HUES64 (cell line): Measurements from ENCODE around the gene DEPDC1B.

Experiments
- H3K27ac ChIP-seq: 2 replicates; pipeline ENCODE4 v1.7.0; 2013; ENCODE audit warnings: low read depth, low read length, inconsistent platforms
- H3K27me3 ChIP-seq: 2 replicates; pipeline ENCODE4 v1.6.1; 2013; ENCODE audit warnings: mild to moderate bottlenecking, low read length; ENCODE audit not compliant: insufficient read depth
- H3K36me3 ChIP-seq: 2 replicates; pipeline ENCODE4 v1.6.1; 2013; ENCODE audit warnings: mild to moderate bottlenecking, low read length; ENCODE audit not compliant: insufficient read depth
- H3K4me1 ChIP-seq: 2 replicates; pipeline ENCODE4 v1.6.1; 2013; ENCODE audit warnings: mild to moderate bottlenecking, low read length, moderate library complexity; ENCODE audit not compliant: insufficient read depth
- H3K4me3 ChIP-seq: 2 replicates; pipeline ENCODE4 v1.5.1; 2013; ENCODE audit warnings: mild to moderate bottlenecking, low read length, moderate library complexity
- H3K9ac ChIP-seq: 2 replicates; pipeline ENCODE4 v1.6.1; 2013; ENCODE audit warnings: mild to moderate bottlenecking, low read depth, low read length
- H3K9me3 ChIP-seq: 2 replicates; pipeline ENCODE4 v1.6.1; 2013; ENCODE audit warnings: low read depth, low read length; ENCODE audit not compliant: insufficient read depth
- WGBS: fragments of 150-250, 120-280 bp; methylation state at CpG from one replicate; pipeline ENCODE4 v1.1.7; 2013; ENCODE audit warnings: missing lambda C conversion rate; 5-methylcytosine and 5-hydroxymethylcytosine counted together

The DEPDC1B gene

DNA sequence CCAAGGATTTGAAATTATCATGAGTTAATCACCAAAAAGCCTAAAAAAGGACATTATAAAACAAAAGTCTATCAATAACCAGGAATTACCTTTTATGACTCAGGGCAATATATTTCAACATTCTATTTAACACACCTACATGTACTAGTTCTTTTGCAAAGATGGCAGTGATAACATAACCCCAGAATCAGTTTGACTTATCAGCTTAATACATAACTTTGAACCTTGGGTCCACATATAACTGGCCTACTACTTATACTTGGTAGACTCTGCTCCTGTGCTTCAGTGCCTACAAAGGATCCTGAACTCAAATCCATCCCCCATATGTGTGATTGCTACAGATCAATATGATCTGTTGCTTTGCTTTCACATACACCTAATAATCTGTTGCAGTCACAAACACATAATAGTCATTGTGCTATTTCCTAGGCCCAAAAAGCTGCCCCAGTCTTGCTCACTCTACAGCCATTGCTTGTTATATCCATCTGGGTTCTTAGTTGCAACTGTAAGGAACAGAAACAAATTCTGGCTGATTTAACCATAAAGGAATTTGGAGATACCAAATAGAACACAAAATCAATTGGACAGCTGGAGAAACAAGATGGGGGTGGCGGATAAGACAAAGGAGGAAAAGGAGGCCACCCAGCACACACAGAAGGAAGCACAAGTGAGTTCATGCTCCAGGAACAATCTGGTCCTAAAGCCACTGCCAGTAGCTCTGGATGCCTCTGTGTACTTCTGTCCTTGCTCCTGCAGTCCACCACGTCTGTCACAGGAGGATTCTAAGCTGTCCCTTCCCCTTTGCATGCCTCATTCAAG is 25.5 kb downstream of the DEPDC1B start:
- peaks cover 6% of the 10 kb centered on the region; the same call in 1 of the 2 replicates for H3K36me3 ChIP-seq
- H3K27ac ChIP-seq: no peak overlapping the region
- H3K4me3 ChIP-seq: no peak overlapping the region
- H3K27me3 ChIP-seq: no peaks in the 10 kb centered on the region
- 85% methylated on average over 2 of the region's 2 CpGs for WGBS
- no peak overlapping the region for H3K9ac ChIP-seq
- H3K4me1 ChIP-seq: peaks cover 11% of the 10 kb centered on the region; the same call in 1 of the 2 replicates
- H3K9me3 ChIP-seq: no peaks in the 10 kb centered on the region

DNA sequence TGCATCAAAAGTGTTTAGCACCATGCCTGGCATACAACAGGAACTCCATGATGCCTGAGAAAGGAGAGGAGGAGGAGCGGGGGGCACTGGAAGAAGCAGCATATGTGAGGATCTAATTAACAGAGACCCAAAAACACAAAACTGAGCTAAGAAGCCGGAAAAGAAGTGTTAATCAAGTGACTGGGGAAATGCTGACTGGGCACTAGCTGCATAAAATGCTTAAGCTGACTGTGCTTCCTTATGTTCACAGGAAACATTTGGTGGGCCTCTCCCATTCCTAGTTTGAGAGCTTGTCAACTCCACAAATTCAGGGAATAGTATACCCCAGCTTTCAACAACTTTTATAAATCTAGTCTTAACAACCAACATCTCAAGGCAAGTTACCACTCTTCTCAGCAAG is 26.6 kb downstream of the DEPDC1B start:
- Histone ChIP-seq H3K27me3 (no peaks in the 10 kb centered on the region), H3K4me1 (peaks cover 11% of the 10 kb centered on the region; the same call in 1 of the 2 replicates), H3K27ac (no peak overlapping the region), H3K36me3 (peaks cover 5% of the 10 kb centered on the region; the same call in 1 of the 2 replicates), H3K4me3 (no peak overlapping the region), H3K9me3 (no peaks in the 10 kb centered on the region), H3K9ac (no peak overlapping the region)
- 78% methylated on average over 2 of the region's 2 CpGs for WGBS

DNA sequence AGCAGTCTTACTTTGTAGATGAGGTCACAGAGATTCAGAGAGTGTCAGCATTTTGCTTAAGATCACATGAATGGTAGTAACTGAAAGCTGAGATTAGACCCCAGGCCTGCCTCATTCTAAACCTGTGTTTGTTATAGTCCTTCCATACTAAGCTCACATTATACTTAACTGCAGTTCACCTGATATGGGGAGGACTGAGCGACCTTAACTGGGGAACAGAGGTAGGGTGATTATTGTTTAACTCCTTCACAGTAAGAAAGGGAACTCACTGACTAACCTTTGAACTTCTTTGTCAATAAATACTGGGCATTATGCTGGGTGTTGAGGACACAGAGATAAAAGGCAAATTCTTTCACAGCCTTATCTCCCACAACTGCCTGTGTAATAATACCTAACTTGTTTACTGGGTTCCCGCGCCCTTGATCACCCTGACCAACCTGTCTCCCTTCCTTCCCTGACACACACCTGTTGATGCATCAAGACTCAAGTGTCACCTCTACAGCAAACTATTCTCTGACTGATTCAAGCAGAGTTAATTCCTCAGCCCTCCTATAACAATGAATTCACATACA is 27.2 kb downstream of the DEPDC1B start:
- H3K9me3 ChIP-seq: no peaks in the 10 kb centered on the region
- WGBS: 89% methylated on average over 2 of the region's 3 CpGs

DNA sequence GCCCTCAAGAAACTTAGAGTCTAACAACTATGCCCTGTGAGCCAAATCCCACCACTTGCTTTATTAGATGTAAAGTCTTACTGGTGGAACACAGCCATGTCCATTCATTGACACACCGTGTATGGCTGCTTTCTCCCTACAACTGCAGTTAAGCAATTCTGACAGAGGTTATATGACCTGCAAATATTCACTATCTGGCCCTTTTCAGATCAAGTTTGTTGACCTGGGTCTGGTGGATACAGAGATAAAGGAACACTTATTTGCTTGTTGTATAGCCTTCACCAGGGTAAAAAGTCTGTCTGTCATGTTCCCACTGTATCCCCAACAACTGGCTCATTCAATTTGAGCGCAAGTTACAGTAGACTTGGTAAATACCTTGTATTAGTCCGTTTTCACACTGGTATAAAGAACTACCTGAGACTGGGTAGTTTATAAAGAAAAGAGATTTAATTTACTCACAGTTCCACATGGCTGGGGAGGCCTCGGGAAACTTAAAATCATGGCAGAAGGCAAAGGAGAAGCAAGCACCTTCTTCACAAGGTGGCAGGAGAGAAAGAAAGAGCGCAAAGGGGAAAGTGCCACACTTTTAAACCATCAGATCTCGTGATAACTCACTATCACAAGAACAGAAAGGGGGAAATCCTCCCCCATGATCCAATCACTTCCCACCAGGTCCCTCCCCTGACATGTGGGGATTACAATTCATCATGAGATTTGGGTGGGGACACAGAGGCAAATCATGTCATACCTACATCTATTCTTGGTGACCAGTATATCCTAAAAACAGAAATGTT is 27.9 kb downstream of the DEPDC1B start:
- H3K4me3 ChIP-seq: no peak overlapping the region
- no peak overlapping the region for H3K9ac ChIP-seq
- H3K9me3 ChIP-seq: no peaks in the 10 kb centered on the region
- H3K4me1 ChIP-seq: peaks cover 11% of the 10 kb centered on the region; the same call in 1 of the 2 replicates
- H3K36me3 ChIP-seq: 0 out of 2 replicates have a peak, but pooled peaks cover 3% of the 10 kb centered on the region
- 93% methylated on average over 3 of the region's 6 CpGs for WGBS
- H3K27ac ChIP-seq: no peak overlapping the region
- no peaks in the 10 kb centered on the region for H3K27me3 ChIP-seq

More for the DNA sequence above, 27.2 kb downstream of the DEPDC1B start:
- H3K4me3 ChIP-seq: no peak overlapping the region
- H3K27ac ChIP-seq: no peak overlapping the region
- peaks cover 11% of the 10 kb centered on the region; the same call in 1 of the 2 replicates for H3K4me1 ChIP-seq
- 0 out of 2 replicates have a peak, but pooled peaks cover 3% of the 10 kb centered on the region for H3K36me3 ChIP-seq
- no peak overlapping the region for H3K9ac ChIP-seq
- H3K27me3 ChIP-seq: no peaks in the 10 kb centered on the region

DNA sequence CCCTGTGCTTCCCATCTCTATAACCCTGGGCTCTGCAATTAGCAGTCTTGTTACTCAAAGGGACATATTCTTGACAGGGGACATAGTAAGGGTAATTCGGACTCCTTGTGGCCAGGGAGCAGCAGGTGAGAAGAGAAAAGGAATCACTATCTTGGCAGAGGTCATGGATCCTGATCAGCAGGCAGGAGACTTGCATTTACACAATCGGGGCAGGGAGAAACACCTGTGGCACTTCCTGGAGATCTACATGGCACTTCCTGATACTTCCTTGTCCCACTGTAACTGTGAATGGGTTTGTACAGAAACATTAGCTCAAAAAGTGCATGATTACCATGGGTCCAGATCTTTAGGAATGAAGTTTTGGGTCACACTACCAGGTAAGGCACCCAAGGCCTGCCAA is 29.2 kb downstream of the DEPDC1B start:
- 93% methylated on average over 2 of the region's 2 CpGs for WGBS
- H3K36me3 ChIP-seq: 0 out of 2 replicates have a peak, but pooled peaks cover 12% of the 10 kb centered on the region
- H3K9ac ChIP-seq: no peak overlapping the region
- peaks cover 11% of the 10 kb centered on the region; the same call in 1 of the 2 replicates for H3K4me1 ChIP-seq
- H3K9me3 ChIP-seq: no peaks in the 10 kb centered on the region
- no peak overlapping the region for H3K27ac ChIP-seq
- no peaks in the 10 kb centered on the region for H3K27me3 ChIP-seq
- H3K4me3 ChIP-seq: no peak overlapping the region

DNA sequence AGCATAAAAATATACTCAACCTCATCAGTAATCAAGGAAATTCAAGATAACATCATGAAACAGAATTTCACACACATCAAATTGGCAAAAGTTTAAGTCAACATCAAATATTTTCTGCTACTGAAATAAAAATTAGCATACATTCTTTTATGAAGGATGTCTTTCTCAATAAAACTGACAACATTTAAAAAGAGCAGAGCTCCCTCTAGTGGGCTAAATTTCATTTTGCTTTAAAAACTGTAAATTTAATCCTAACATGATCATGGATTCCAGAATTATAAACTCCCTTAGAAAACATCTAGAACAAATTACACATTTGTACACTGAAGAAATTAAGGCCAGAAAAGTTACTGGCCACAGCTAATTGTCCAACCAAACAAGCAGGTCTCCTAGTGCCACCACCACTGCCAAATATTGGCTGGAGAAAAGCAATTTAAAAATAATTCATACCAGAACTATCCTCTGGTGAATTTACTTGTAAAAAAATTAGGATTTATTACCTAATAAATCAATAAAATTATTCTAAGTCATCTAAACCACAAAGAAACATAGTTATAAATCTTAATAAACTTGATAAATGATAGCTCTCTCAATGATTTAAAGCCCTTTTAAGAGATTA is 31.2 kb downstream of the DEPDC1B start:
- H3K9me3 ChIP-seq: no peaks in the 10 kb centered on the region
- no peak overlapping the region for H3K4me3 ChIP-seq
- no peaks in the 10 kb centered on the region for H3K27me3 ChIP-seq
- no peak overlapping the region for H3K9ac ChIP-seq
- H3K27ac ChIP-seq: no peak overlapping the region
- peaks cover 8% of the 10 kb centered on the region; the same call in 1 of the 2 replicates for H3K4me1 ChIP-seq
- peaks cover 9% of the 10 kb centered on the region; the same call in 1 of the 2 replicates for H3K36me3 ChIP-seq

DNA sequence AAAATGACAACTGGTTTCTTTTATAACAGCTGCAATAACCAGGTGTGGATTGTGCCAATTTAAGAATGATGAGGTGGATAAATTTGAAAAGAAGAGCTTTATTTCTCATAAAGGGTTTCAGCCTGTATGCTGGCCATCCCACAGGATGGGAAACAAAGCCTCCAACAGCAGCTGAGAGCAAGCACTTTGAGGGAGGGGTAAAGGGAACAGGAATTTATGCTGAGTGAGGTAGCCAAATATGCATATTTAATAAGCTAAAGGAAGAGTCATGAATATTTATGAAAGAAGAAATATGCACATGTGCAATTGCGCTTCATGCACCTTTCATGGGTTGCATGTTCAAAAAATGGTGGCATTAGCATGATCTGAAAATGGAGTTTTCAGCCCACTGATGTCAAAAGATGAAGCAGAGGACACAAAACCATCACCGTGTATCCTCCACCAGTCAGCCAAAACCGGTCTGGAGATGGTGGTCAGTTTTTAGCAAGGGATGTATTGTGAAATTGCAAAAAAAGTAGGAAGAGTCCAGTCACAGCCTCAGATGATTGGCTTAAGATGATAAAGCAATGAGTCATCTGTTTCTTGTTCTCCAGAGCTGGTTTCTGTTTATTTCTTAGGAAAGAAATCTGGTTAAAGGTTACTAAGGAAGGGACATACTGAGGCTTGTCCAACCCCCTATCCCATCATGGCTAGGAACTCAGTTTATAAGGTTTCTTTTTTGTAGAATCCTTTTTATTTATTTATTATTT is 47.9 kb downstream of the DEPDC1B start:
- no peaks in the 10 kb centered on the region for H3K4me1 ChIP-seq
- no peak overlapping the region for H3K4me3 ChIP-seq
- no peaks in the 10 kb centered on the region for H3K27me3 ChIP-seq
- no peak overlapping the region for H3K27ac ChIP-seq
- H3K9ac ChIP-seq: no peak overlapping the region
- WGBS: 89% methylated on average over 3 of the region's 3 CpGs
- peaks cover 5% of the 10 kb centered on the region for H3K36me3 ChIP-seq
- peaks cover 6% of the 10 kb centered on the region; the same call in 1 of the 2 replicates for H3K9me3 ChIP-seq

DNA sequence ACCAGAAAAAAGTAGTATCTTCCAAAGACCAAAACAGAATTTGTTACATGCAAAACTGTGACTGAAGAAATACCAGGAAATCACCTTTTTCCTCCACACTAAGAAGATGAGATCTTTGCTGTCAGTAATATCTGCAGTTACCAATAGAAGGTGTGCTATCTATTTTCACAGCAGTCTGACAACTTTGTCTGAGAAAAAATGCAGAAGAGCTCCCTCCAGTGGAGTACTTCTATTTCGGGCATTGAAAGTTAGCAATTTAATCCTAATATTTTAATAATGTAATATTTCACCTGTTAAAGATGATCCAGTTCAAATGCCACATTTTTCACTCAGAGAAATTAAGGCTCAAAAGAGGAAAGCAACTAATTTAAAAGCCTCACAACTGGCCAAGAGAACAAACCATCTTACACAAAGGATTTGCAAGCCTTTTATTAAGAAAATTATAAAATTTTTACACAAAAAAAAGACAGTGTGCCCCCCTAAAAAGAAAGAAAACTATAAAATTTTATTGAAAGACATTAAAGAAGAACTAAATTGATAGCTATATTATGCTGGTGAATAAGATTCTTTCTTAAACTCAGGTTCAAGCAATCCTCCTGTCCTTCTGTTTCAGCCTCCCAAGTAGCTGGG is 50.6 kb downstream of the DEPDC1B start:
- Histone ChIP-seq H3K36me3 (peaks cover 27% of the 10 kb centered on the region), H3K9me3 (peaks cover 2% of the 10 kb centered on the region; the same call in 1 of the 2 replicates), H3K4me1 (no peaks in the 10 kb centered on the region), H3K4me3 (no peak overlapping the region), H3K27ac (no peak overlapping the region), H3K9ac (no peak overlapping the region), H3K27me3 (no peaks in the 10 kb centered on the region)
- WGBS: no CpG with 5 or more reads among the region's 1 CpG

DNA sequence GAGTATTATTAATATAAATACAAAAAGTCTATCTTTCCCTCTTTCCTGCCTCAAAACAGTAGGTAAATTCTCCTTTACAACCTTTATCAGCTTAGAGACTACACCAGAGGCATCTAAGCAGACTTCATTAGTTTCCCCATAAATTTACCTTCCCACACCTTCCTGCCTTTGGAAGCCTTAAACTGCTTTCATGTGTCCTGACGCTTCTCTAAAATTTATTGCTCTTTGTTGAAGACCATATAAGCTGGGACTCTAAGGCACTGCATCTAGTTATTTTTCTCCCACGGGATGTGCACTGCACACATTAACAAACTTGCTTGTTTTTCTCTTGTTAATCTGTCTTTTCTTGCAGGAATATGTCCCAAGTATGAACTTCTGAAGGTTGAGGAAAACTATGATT is 51.8 kb downstream of the DEPDC1B start:
- Histone ChIP-seq H3K9me3 (peaks cover 2% of the 10 kb centered on the region; the same call in 1 of the 2 replicates), H3K9ac (no peak overlapping the region), H3K27ac (no peak overlapping the region), H3K4me3 (no peak overlapping the region), H3K36me3 (peaks cover 39% of the 10 kb centered on the region), H3K27me3 (no peaks in the 10 kb centered on the region), H3K4me1 (no peaks in the 10 kb centered on the region)
- 97% methylated on average over 2 of the region's 2 CpGs for WGBS

DNA sequence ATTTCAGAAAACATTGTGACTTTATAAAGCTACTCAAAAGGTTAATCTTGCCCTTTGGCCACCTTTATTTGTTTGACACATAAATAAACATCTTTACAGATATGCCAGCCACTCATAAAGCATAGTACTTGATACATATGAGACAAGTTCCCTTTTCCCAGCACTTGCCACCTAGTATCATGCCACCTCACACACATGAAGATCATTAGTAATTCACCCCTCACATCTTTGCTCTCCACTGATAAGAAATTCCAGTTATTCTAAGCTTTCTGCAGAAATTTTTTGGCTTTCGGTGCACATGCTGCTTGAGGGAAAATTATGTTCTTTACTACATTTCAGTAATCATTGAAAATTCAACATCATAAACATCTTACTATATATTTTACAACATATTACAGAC is 59.1 kb downstream of the DEPDC1B start:
- 89% methylated on average over 1 of the region's 1 CpG for WGBS
- H3K36me3 ChIP-seq: peaks cover 80% of the 10 kb centered on the region

More for the DNA sequence above, 59.1 kb downstream of the DEPDC1B start:
- no peaks in the 10 kb centered on the region for H3K27me3 ChIP-seq
- no peak overlapping the region for H3K4me3 ChIP-seq
- H3K4me1 ChIP-seq: no peaks in the 10 kb centered on the region
- H3K9me3 ChIP-seq: no peaks in the 10 kb centered on the region
- H3K27ac ChIP-seq: no peak overlapping the region
- no peak overlapping the region for H3K9ac ChIP-seq
